GM18907 (cell line): Measurements from ENCODE around the gene FAM81A.
A peak's percentile ranks its signal among the peaks of the same experiment; 100 is the strongest.
"Not testable (repeated sequence)": the region's sequence is repeated elsewhere in the genome, so short reads cannot be mapped to it uniquely, and the experiment has no call there.

Experiments used
- ATAC-seq: cut with Tn5 transposase; IDR thresholded peaks from one replicate; pipeline ENCODE4 v1.9.1; 2021; ENCODE audit warnings: mild to moderate bottlenecking, moderate library complexity; ENCODE audit not compliant: unreplicated experiment

FAM81A gene

GRCh38 chr15:59437817-59438624 lies at the start of gene FAM81A:
TSS of gene FAM81A (plus strand) at chr15:59438186. CDS start at chr15:59458627, 20,441 bp downstream.
- ATAC-seq: peak; percentile 76

- no peak for ATAC-seq
Measured at GRCh38 chr15:59388670-59389069, 49.3 kb upstream of the FAM81A start.

GRCh38 chr15:59392299-59392698 lies 45.7 kb upstream of the FAM81A start:
- no peak for ATAC-seq

- no peak for ATAC-seq
Measured at GRCh38 chr15:59394166-59394661, 43.8 kb upstream of the FAM81A start.

- no peak for ATAC-seq
Measured at GRCh38 chr15:59396211-59396610, 41.8 kb upstream of the FAM81A start.

- ATAC-seq: no peak
Measured at GRCh38 chr15:59396679-59397078, 41.3 kb upstream of the FAM81A start.

- ATAC-seq: no peak
Measured at GRCh38 chr15:59398220-59398619, 39.8 kb upstream of the FAM81A start.

GRCh38 chr15:59399465-59400102 lies 38.4 kb upstream of the FAM81A start:
- peak; percentile 82 for ATAC-seq

- ATAC-seq: peak; percentile 17
Measured at GRCh38 chr15:59400103-59400813, 37.7 kb upstream of the FAM81A start.

- not testable (repeated sequence) for ATAC-seq
Measured at GRCh38 chr15:59401051-59401823, 36.7 kb upstream of the FAM81A start.

- no peak for ATAC-seq
Measured at GRCh38 chr15:59401824-59402569, 36.0 kb upstream of the FAM81A start.

GRCh38 chr15:59405079-59405478 lies 32.9 kb upstream of the FAM81A start:
- ATAC-seq: no peak

- no peak for ATAC-seq
Measured at GRCh38 chr15:59406446-59406845, 31.5 kb upstream of the FAM81A start.

- ATAC-seq: no peak
Measured at GRCh38 chr15:59407946-59408345, 30.0 kb upstream of the FAM81A start.

- peak; percentile 28 for ATAC-seq
Measured at GRCh38 chr15:59410391-59410896, 27.5 kb upstream of the FAM81A start.

GRCh38 chr15:59413577-59413976 lies 24.4 kb upstream of the FAM81A start:
- no peak for ATAC-seq

- no peak for ATAC-seq
Measured at GRCh38 chr15:59416816-59417215, 21.2 kb upstream of the FAM81A start.

- no peak for ATAC-seq
Measured at GRCh38 chr15:59419170-59419569, 18.8 kb upstream of the FAM81A start.

GRCh38 chr15:59420108-59420507 lies 17.9 kb upstream of the FAM81A start:
- ATAC-seq: no peak
